Type B pancreatic cell (in vitro differentiated cells): Measurements from ENCODE around the gene GCSAM. TPM values are rescaled to one million over a fixed set of nuclear protein-coding genes. Genes with fewer than 3 reads are reported as not detected.

Source experiments
- DNase-seq: peaks from one replicate; pipeline ENCODE4 v3.0.0; 2021; ENCODE audit warnings: mixed read lengths; ENCODE audit not compliant: unreplicated experiment; ENCODE audit errors: extremely low spot score
- H3K27ac Mint-ChIP-seq: 2 replicates; pipeline ENCODE4 v1.8.0; 2021; ENCODE audit warnings: mild to moderate bottlenecking, mixed read lengths
- H3K27me3 Mint-ChIP-seq: 2 replicates; pipeline ENCODE4 v1.8.0; 2021; ENCODE audit warnings: mixed read lengths
- H3K36me3 Mint-ChIP-seq: 2 replicates; pipeline ENCODE4 v1.8.0; 2021; ENCODE audit warnings: mixed read lengths
- H3K4me1 Mint-ChIP-seq: one replicate; pipeline ENCODE4 v1.8.0; 2021; ENCODE audit warnings: mixed read lengths; ENCODE audit not compliant: unreplicated experiment
- H3K4me3 Mint-ChIP-seq: 2 replicates; pipeline ENCODE4 v1.8.0; 2021; ENCODE audit warnings: mild to moderate bottlenecking, mixed read lengths
- H3K9me3 Mint-ChIP-seq: 2 replicates; pipeline ENCODE4 v1.8.0; 2021; ENCODE audit warnings: mixed read lengths
- total RNA-seq: library from RNA; stranded (reverse); gene quantifications from 2 replicates; pipeline ENCODE4 v1.2.1, GENCODE V29; 2021; ENCODE audit warnings: low replicate concordance
- TF ChIP-seq, protein P1 (sequence below): fragments of 200-600 bp; sonication (generic); conservative IDR thresholded peaks from 2 replicates; pipeline ENCODE4 v1.5.0; 2021; ENCODE audit warnings: antibody characterized with exemption, mild to moderate bottlenecking

The GCSAM gene
- total RNA-seq, 1 donor from 2014 or later, result not detected

DNA sequence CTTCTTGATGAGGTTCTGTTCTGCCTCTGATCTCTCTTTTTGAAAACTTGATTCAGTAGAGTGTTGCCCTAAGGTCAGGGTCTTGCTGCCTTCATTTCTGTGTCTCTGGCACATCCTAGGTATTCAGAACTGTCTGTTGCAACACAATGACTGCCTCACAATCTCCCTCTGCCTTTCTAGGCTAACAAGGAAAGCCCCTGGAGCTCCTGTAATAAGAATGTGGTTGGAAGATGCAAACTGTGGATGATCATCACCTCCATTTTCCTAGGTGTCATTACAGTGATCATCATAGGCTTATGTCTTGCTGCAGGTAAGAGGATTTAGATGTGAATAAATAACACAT is 39.9 kb downstream of the GCSAM start:
- TF ChIP-seq, protein P1, sequence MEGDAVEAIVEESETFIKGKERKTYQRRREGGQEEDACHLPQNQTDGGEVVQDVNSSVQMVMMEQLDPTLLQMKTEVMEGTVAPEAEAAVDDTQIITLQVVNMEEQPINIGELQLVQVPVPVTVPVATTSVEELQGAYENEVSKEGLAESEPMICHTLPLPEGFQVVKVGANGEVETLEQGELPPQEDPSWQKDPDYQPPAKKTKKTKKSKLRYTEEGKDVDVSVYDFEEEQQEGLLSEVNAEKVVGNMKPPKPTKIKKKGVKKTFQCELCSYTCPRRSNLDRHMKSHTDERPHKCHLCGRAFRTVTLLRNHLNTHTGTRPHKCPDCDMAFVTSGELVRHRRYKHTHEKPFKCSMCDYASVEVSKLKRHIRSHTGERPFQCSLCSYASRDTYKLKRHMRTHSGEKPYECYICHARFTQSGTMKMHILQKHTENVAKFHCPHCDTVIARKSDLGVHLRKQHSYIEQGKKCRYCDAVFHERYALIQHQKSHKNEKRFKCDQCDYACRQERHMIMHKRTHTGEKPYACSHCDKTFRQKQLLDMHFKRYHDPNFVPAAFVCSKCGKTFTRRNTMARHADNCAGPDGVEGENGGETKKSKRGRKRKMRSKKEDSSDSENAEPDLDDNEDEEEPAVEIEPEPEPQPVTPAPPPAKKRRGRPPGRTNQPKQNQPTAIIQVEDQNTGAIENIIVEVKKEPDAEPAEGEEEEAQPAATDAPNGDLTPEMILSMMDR, result no peak
- H3K9me3 Mint-ChIP-seq, result peaks cover 8% of the 10 kb centered on the region
- peaks cover 2% of the 10 kb centered on the region for H3K27me3 Mint-ChIP-seq
- peaks cover 12% of the 10 kb centered on the region for H3K36me3 Mint-ChIP-seq
- peak overlapping the region; percentile 17 for H3K4me3 Mint-ChIP-seq
- peak overlapping the region; percentile 71 for H3K27ac Mint-ChIP-seq
- H3K4me1 Mint-ChIP-seq, result peaks cover 36% of the 10 kb centered on the region
- no peak for DNase-seq

DNA sequence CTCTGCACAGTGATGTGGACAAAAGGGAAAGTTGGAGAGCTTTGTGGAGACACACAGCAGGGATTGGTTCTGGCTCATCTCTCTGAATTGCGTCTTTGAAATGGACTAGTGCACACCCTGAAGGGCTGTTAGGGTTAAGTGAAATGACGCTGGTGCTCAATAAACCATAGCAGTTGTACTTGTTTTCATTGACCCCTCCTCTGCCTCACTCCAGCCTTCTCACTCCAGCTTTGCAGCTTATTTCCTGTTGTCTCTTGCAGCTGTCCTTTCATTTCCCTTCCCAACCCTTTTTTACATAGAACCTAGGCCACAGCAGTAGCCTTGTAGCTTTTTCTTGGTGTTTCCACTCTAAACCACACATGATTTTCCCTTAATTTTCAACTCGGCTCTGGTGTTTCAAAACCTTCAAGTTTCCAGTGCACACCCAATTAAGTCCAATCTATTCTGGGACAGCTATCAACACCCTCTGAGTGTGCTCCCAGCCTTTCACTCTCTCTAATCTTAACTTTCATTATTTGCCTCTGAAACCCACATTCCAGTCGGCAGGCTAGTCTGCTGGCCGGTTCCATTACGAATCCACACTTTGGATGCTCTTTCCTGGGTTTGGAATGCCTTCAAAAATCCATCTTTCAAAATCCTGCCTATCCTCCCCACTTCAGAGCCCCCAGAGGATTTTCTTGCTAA is 40.4 kb downstream of the GCSAM start:
- TF ChIP-seq, protein P1, result no peak

GRCh38 chr3:112090887-112091586 is 42.0 kb downstream of the GCSAM start:
- Mint-ChIP-seq H3K36me3 (peaks cover 12% of the 10 kb centered on the region), H3K27me3 (peaks cover 13% of the 10 kb centered on the region), H3K4me3 (peak overlapping the region; percentile 24), H3K4me1 (peaks cover 50% of the 10 kb centered on the region), H3K9me3 (peaks cover 4% of the 10 kb centered on the region), H3K27ac (peak overlapping the region; percentile 62)
- no peak for DNase-seq
- TF ChIP-seq, protein P1, result no peak

More for the DNA sequence above, 40.4 kb downstream of the GCSAM start:
- peaks cover 12% of the 10 kb centered on the region for H3K36me3 Mint-ChIP-seq
- peak overlapping the region; percentile 38 for H3K4me3 Mint-ChIP-seq
- peaks cover 41% of the 10 kb centered on the region for H3K4me1 Mint-ChIP-seq
- peak overlapping the region; percentile 71 for H3K27ac Mint-ChIP-seq
- peaks cover 6% of the 10 kb centered on the region for H3K27me3 Mint-ChIP-seq
- DNase-seq, result no peak
- H3K9me3 Mint-ChIP-seq, result peaks cover 4% of the 10 kb centered on the region

- TF ChIP-seq, protein P1, result no peak
- peak overlapping the region; percentile 62 for H3K27ac Mint-ChIP-seq
- DNase-seq, result no peak
- H3K9me3 Mint-ChIP-seq, result peaks cover 4% of the 10 kb centered on the region
- peaks cover 9% of the 10 kb centered on the region for H3K36me3 Mint-ChIP-seq
- H3K4me1 Mint-ChIP-seq, result peaks cover 52% of the 10 kb centered on the region
- H3K27me3 Mint-ChIP-seq, result peaks cover 13% of the 10 kb centered on the region
- peak overlapping the region; percentile 48 for H3K4me3 Mint-ChIP-seq
Observed at GRCh38 chr3:112089956-112090886, 42.8 kb downstream of the GCSAM start.

GRCh38 chr3:112088944-112089343 is 44.1 kb downstream of the GCSAM start:
- TF ChIP-seq, protein P1, result no peak
- no peak for DNase-seq
- Mint-ChIP-seq H3K27ac (no peak overlapping the region), H3K36me3 (peaks cover 6% of the 10 kb centered on the region), H3K4me1 (peaks cover 62% of the 10 kb centered on the region), H3K27me3 (peaks cover 13% of the 10 kb centered on the region), H3K9me3 (peaks cover 4% of the 10 kb centered on the region), H3K4me3 (peak overlapping the region; percentile 6)
